GM23248 (cell line): ENCODE measurements around the gene CAMK2B.

Source experiments
- EZH2 ChIP-seq: fragments of 200-600 bp; sonication (generic); IDR thresholded peaks from 2 replicates; pipeline ENCODE4 v1.6.1; 2018; ENCODE audit warnings: antibody characterized with exemption, mild to moderate bottlenecking; ENCODE audit not compliant: insufficient read depth, poor library complexity, severe bottlenecking
- EZH2phosphoT487 ChIP-seq: fragments of 200-600 bp; sonication (generic); IDR thresholded peaks from 2 replicates; pipeline ENCODE4 v1.6.1; 2018; ENCODE audit warnings: antibody characterized with exemption, moderate library complexity, mild to moderate bottlenecking, low read depth; ENCODE audit not compliant: insufficient read depth

- no peak for TF ChIP-seq EZH2
- TF ChIP-seq EZH2phosphoT487: no peak
Measured at GRCh38 chr7:44185729-44186128, 139.7 kb downstream of the CAMK2B start.
